Loucy (cell line): ENCODE results near the gene DIDO1.

Experiments
- EZH2phosphoT487 ChIP-seq: fragments of 200-600 bp; IDR thresholded peaks from 2 replicates; pipeline ENCODE4 v1.6.1; 2018; ENCODE audit warnings: antibody characterized with exemption, mild to moderate bottlenecking, moderate library complexity, borderline replicate concordance
- TF ChIP-seq, protein P1 (sequence below): fragments of 200-600 bp; sonication (generic); conservative IDR thresholded peaks from 2 replicates; pipeline ENCODE4 v1.5.1; 2014; ENCODE audit warnings: mild to moderate bottlenecking, antibody characterized with exemption, low read length

DNA sequence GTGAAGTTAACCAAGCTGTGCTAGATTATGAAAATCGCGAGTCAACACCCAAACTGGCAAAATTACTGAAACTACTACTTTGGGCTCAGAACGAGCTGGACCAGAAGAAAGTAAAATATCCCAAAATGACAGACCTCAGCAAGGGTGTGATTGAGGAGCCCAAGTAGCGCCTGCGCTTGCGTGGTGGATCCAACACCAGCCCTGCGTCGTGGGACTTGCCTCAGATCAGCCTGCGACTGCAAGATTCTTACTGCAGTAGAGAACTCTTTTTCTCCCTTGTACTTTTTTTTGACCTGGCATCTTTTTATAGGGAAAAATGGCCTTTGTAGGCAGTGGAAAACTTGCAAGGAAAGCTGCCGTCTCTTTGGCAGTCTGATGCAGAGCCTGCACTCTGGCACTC, 18.4 kb upstream of the DIDO1 start:
- TF ChIP-seq, protein P1, sequence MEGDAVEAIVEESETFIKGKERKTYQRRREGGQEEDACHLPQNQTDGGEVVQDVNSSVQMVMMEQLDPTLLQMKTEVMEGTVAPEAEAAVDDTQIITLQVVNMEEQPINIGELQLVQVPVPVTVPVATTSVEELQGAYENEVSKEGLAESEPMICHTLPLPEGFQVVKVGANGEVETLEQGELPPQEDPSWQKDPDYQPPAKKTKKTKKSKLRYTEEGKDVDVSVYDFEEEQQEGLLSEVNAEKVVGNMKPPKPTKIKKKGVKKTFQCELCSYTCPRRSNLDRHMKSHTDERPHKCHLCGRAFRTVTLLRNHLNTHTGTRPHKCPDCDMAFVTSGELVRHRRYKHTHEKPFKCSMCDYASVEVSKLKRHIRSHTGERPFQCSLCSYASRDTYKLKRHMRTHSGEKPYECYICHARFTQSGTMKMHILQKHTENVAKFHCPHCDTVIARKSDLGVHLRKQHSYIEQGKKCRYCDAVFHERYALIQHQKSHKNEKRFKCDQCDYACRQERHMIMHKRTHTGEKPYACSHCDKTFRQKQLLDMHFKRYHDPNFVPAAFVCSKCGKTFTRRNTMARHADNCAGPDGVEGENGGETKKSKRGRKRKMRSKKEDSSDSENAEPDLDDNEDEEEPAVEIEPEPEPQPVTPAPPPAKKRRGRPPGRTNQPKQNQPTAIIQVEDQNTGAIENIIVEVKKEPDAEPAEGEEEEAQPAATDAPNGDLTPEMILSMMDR = no peak
- no peak for TF ChIP-seq EZH2phosphoT487
